ENCODE results near the gene ARHGAP29.
"Not testable (repeated sequence)": the region's sequence is repeated elsewhere in the genome, so short reads cannot be mapped to it uniquely, and the experiment has no call there.

Gene ARHGAP29

DNA sequence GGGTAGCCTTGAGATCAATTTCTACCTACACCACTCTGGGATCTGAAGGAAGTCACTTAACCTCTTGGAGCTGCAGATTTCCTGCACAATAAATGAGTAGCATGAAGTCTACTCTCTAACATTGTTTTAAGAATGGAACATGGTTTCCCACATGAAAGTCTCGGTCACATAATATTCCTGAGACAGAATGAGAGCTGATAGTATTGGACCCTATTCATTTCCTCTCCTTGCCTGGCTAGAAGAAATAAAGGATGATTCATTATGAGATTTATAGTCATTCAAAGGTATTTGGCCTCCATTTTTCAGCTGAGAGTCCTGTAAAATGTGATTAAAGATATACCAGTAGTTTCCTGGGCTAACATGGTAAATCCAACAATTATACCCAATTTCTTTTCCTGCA, 56.7 kb downstream of the ARHGAP29 start:
- no peak for DNase-seq (ENCODE audit: low read depth)

DNA sequence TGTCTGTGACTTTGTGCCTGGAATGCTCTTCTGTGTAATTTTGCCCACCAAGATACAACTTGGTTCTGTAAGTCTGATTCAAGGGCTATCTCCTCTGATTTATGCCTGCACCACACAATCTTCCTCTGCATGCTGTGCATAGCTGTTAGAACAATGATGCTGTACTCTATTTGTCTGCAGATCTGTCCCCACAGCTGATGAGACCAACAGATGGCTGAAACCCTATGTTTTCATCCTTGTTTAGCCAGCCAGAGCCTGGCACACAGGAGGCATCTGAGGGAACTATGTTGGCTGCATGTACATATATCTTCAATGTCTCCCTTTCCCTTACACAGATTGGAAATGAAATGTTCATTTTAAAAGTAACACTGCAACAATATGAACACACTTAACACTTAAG, 58.5 kb downstream of the ARHGAP29 start:
- no peak for DNase-seq (ENCODE audit: low read depth)

- no peak for DNase-seq (ENCODE audit: low read depth)
Observed at GRCh38 chr1:94169126-94169525, 68.3 kb downstream of the ARHGAP29 start.

- no peak for DNase-seq (ENCODE audit: low read depth)
Observed at GRCh38 chr1:94165843-94166242, 71.5 kb downstream of the ARHGAP29 start.

GRCh38 chr1:94164885-94165284, 72.5 kb downstream of the ARHGAP29 start:
- not testable (repeated sequence) for DNase-seq (ENCODE audit: low read depth)

- DNase-seq (ENCODE audit: low read depth): not testable (repeated sequence)
Observed at GRCh38 chr1:94164121-94164520, 73.3 kb downstream of the ARHGAP29 start.

- not testable (repeated sequence) for DNase-seq (ENCODE audit: low read depth)
Observed at GRCh38 chr1:94163249-94163648, 74.1 kb downstream of the ARHGAP29 start.

GRCh38 chr1:94160811-94161210, 76.6 kb downstream of the ARHGAP29 start:
- no peak for DNase-seq (ENCODE audit: low read depth)

GRCh38 chr1:94156096-94156625, 81.2 kb downstream of the ARHGAP29 start:
- DNase-seq (ENCODE audit: low read depth): no peak

DNA sequence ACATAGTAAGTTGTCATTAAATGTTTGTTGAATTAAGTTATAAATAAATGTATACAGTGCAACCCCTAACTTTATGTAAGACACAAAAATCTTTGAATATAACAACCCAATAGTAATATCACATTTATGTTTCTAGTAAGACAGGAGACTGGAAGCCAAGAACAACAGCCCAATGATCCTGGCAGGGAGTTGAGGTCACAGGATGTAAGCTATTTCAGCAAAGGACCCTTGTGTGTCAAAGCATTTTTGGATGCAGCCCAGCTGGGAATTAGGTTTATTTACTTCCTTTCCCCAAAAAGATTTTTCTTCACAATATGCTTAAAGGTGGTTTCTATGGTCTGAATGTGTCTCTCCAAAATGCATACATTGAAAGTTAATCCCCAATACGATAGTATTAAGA, 82.4 kb downstream of the ARHGAP29 start:
- DNase-seq (ENCODE audit: low read depth): no peak

DNA sequence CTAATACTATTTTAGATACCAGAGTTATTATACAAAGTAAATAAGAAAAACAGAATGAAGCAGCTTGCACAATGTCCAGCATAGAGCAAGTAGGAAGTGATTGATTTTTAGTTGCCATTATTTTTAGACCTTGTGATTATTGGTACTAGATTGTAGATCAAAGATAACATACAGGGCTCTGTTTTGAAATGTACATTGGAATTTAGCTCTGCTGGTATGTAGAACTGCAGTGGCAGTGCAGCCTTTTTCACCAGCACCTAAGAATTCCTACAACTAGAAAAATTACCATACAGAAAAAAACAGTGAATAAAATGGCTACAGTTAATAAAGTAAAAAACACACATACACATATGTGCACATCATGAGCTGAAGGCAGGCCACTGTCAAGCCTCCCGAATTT, 84.3 kb downstream of the ARHGAP29 start:
- no peak for DNase-seq (ENCODE audit: low read depth)

DNA sequence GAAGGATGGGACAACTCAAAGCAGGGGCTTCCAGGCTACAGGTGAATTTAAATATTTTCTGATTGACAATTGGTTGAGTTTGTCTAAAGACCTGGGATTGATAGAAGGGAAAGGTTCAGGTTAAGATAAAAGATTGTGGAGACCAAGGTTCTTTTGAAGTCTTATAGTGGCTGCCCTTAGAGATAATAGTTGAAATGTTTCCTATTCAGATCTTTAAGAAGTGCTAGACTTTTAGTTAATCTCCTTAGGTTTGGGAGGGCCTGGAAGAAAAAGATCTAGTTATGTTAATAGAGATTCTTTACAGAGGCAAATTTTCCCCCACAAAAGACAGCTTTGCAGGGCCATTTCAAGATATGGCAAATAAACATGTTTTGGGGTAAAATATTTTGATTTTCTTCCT, 88.2 kb downstream of the ARHGAP29 start:
- DNase-seq (ENCODE audit: low read depth): not testable (repeated sequence)

DNA sequence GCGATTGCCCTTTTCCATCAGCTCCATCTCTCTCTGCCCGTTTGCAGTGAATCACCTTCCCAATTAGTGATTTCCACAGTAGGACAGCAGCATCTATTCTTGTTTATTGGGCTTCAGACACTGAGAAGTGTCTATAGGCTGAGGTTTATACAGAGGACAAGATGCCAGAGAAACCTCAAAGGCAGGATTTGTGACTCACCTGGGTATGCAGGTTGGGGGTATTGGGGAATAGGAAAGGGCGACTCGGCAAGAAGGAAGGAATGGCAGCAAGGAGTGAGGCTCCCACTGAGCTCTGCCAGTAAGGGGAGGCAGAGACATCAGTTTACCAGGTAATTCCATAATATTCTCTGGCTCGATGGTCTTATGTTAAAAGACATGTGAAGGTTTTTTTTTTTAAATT, 91.1 kb downstream of the ARHGAP29 start:
- no peak for DNase-seq (ENCODE audit: low read depth)

DNA sequence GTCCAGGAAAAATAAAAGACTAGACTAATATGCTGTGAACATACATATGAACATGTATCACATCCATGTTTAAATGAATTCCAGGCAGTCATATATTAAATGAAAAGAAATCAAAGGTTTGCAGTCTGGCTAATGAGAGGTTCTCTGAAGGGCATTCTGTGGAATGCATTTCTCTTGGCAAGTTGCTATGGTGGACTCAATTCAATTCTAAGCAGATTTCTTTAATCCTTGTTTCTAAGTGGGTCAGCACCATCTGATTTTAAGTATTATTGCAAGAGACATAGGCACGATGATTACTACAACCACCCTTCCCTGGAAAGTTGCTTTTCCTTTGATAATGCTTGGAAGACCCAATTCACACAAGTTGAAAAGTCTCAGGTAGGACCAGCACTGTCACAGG, 92.5 kb downstream of the ARHGAP29 start:
- no peak for DNase-seq (ENCODE audit: low read depth)

GRCh38 chr1:94143809-94144176, 93.6 kb downstream of the ARHGAP29 start:
- DNase-seq (ENCODE audit: low read depth): no peak

GRCh38 chr1:94143173-94143808, 94.1 kb downstream of the ARHGAP29 start:
- DNase-seq (ENCODE audit: low read depth): no peak

DNA sequence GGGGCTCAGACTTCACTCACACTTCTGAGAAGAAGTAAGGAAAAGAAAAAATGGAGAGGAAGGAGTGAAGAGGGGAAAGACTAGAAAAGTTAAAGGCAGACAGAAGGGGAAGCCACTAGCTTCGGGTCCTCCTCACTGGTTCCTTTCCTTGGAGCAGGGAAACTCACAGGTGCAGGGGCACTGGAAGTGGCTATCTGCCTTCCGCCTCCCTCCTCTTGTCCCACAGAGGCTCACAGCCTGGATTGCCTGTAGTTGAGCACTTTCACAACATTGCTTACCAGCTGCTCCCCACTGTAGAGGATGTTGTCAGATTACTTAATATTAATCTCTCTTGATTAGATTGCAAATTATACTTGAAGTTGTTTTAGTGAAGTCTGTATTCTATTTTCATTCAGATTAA, 94.8 kb downstream of the ARHGAP29 start:
- DNase-seq (ENCODE audit: low read depth): no peak

- no peak for DNase-seq (ENCODE audit: low read depth)
Observed at GRCh38 chr1:94142022-94142421, 95.4 kb downstream of the ARHGAP29 start.

- DNase-seq (ENCODE audit: low read depth): no peak
Observed at GRCh38 chr1:94132111-94132510, 105.3 kb downstream of the ARHGAP29 start.

DNA sequence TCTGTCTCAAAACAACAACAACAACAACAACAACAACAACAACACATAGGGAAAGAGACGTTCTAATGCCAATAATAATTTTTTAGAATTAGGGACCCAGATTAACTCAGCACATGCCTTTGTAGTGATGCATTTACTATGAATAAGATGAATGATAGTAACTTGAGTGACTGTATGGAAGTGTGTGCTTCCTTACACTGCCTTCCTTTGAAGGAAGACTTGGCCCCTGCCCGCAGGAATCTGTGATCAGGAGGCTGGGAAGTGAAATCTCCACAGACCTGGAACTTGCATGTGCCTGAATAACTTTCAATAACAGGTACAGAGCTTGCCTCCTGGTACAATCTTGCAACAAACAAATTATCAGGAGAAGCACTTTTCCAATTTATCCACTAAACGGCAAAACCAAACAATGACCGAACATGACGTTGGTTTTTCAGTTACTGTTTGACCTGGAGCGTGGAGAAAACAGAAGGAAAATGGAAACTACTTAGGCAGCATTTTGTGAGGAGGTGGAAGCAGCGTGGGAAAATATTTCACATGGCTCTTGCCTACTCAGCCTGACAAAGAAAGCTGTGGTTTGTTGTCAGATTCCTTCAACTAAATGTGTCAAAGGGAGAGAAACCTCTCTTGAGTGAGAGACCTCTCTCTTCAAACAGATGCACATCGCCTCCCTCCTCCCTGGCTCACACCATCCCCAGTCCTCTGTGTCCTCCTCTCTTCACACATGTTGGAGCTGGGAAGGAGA, 106.4 kb downstream of the ARHGAP29 start:
- DNase-seq (ENCODE audit: low read depth): no peak

DNA sequence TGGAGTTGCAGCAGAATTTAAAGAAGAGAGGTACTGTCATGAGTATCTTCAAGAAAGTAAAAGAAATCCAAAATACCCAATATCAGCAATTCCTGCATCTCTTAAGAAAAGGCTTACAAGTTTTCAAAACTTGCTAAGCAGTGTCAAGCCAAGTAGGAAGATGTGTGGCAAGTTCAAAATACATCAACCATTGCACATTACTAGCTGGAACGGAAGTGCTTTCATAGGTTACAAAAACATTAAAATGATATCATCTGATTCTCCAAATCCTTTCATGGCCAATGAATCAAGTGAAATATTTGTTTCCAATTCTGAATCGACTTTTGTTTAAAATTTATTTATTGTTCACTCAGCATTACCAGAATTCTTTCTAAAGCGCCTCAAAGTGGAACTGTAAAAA, 110.7 kb downstream of the ARHGAP29 start:
- no peak for DNase-seq (ENCODE audit: low read depth)

- no peak for DNase-seq (ENCODE audit: low read depth)
Observed at GRCh38 chr1:94125551-94126514, 111.6 kb downstream of the ARHGAP29 start.

All from activated T-cell treated with anti-CD3 and anti-CD28 coated beads for 48 hours (primary cell).